Dermis microvascular lymphatic vessel endothelial cell (primary cell): ENCODE measurements around the gene WASF1. TPM values are rescaled to one million over a fixed set of nuclear protein-coding genes. Genes with fewer than 3 reads are reported as not detected.
"Not testable (repeated sequence)": the region's sequence is repeated elsewhere in the genome, so short reads cannot be mapped to it uniquely, and the experiment has no call there.

Source experiments
- DNase-seq, 2 donors: peaks; one replicate each; pipeline versions ENCODE4 v3.0.0 to v3.0.0-alpha.2; 2010; ENCODE audit warnings: low read depth in 2 of 2
- total RNA-seq: library from RNA; depleted of rRNA; stranded (reverse); fragments of >200 nt; gene quantifications from 2 replicates; pipeline ENCODE4 v1.2.1, GENCODE V29; 2014

Gene WASF1
- total RNA-seq, 1 donor from 2014 or later: 6.8 TPM

- no peak for DNase-seq
Measured at GRCh38 chr6:110173506-110174132, 5.9 kb downstream of the WASF1 start.

DNA sequence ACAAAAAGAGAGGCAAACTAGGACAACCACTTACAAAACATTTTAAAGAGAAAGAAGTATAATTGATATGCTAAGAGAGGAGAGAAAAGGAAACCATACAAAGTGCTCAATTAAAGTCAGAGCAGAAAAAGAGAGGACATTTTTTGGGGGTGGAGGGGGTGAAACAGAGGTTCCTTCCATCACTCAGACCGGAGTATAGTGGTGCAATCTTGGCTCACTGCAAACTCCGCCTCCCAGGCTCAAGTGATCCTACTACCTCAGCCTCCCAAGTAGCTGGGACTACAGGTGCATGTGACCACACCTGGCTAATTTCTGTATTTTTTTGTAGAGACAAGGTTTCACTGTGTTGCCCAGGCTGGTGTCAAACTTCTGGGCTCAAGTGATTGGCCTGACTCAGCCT, 9.4 kb downstream of the WASF1 start:
- DNase-seq: no peak

DNA sequence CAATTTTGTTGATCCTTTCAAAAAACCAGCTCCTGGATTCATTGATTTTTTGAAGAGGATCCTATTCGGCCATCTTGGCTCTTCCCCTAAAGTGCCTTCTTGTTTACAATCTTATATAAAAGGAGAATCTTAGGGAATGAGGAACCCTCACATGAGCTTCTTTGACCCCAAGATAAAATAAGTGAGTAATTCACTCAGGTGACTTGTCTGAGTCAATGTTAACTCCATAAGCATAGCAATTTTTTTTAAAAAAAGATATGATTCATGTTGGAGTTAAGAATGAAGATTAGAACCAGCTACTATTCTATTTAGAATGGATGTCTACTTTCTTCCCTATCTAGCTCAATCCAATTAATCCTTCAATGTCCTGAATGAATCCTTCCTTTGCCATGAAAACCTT, 21.0 kb downstream of the WASF1 start:
- no peak for DNase-seq

DNA sequence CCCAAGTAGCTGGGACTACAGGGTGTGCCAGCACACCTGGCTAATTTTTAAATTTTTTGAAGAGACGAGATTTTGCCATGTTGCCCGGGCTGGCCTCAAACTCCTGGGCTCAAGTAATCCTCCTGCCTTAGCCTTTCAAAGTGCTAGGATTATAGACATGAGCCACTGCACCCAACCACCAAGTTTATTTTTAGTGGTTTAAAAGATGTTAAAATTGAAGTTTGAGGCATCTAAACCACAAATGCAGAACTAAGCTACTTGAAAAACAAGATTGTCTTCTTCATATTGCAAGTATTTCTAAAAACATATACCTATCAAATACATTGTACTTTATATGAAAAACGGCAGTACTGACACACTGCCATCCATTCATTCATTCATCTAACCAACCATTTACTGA, 31.6 kb downstream of the WASF1 start:
- no peak for DNase-seq

GRCh38 chr6:110140650-110141049, 38.8 kb downstream of the WASF1 start:
- DNase-seq: peak in 1 of 2 donors; percentile 31

DNA sequence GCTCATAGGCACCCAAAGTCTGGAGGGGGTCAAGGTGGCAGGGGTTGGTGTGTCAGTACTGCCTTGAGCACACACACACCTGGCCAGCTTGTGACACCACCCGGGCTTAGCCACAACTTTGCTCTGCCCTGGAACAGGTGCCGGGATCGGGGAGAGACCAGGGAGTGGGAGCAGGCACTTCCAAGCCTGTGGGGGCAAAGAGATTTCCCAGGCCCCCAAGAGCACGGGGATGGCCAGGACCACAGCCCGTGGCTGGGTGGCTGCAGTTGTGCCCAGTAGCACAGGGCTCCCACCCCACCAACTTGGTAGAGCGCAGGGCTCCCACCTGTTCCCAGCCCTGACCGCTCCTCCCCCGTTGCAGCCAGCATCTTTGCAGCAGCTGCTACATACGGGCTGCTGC, 40.4 kb downstream of the WASF1 start:
- DNase-seq: no peak

DNA sequence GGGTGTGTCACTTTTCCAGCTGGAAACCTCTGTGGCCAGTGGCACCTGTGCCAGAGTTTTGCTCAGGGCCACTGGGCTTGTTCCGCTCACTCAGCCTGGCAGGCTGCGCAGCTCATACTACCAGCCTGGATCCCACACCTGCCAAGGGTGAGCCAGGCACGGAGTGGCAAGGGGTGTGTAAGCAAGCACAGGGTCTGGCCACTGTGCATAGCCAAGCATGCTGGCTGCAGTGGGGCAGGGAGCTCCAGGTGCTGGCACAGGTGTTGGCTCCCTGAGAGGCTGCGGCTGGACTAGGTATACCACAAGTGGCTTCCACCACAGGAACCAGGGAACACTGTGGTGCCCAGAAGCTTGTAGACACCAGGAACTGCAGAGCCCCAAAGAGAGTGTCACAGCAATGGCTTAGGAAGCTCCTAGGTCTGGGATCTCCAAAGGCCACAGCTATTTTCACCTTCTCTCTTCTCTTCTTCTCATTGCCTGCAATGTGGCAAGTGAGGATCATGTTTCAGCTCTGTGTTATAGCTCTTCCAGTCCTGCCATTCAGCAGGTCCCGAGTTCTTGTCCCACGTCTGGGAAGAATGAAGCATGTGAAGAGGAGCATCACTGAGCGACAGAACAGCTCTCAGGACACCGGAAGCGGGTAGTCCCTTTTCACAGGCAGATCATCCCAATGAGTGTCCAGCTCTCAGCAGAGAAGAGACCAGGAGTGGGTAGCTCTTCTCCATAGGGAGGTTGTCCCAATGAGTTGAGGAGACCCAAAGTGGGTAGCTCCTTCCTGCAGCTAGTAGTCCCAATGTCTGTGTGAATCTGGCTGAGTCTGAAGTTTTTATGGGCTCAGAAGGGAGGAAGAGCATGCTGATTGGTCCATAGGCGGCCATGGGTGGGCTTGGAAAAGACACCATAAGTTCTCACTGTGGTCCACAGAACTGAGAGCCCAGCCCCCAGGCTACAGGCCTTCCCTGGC, 41.3 kb downstream of the WASF1 start:
- DNase-seq: no peak

DNA sequence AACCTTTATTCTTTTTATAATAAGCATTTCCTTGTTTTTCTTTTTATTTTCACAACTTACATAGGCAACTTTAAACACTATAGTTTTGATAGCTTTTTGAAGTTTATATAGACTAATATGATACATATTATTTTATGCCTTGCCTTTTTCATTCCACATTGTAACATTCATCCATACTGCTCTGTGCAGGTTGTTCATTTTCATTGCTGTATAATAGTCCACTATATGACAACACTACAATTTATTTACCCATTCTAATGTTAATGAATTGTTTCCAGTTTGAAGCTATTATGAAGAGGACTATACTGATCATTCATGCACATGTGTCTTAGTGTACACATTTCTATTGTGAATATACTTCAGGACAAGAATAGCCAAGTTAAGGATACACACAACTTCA, 49.1 kb downstream of the WASF1 start:
- no peak for DNase-seq

- no peak for DNase-seq
Measured at GRCh38 chr6:110128418-110128817, 51.1 kb downstream of the WASF1 start.

- no peak for DNase-seq
Measured at GRCh38 chr6:110125361-110125760, 54.1 kb downstream of the WASF1 start.

- not testable (repeated sequence) for DNase-seq
Measured at GRCh38 chr6:110121655-110122054, 57.8 kb downstream of the WASF1 start.

- DNase-seq: no peak
Measured at GRCh38 chr6:110116258-110116657, 63.2 kb downstream of the WASF1 start.

- no peak for DNase-seq
Measured at GRCh38 chr6:110114004-110114403, 65.5 kb downstream of the WASF1 start.

GRCh38 chr6:110105296-110105695, 74.2 kb downstream of the WASF1 start:
- no peak for DNase-seq

- DNase-seq: no peak
Measured at GRCh38 chr6:110103260-110103659, 76.2 kb downstream of the WASF1 start.

- DNase-seq: no peak
Measured at GRCh38 chr6:110102411-110102810, 77.1 kb downstream of the WASF1 start.

GRCh38 chr6:110101885-110102284, 77.6 kb downstream of the WASF1 start:
- no peak for DNase-seq

GRCh38 chr6:110098511-110099116, 80.9 kb downstream of the WASF1 start:
- no peak for DNase-seq

GRCh38 chr6:110097443-110097842, 82.0 kb downstream of the WASF1 start:
- DNase-seq: no peak

GRCh38 chr6:110095935-110096334, 83.5 kb downstream of the WASF1 start:
- DNase-seq: peak in 1 of 2 donors; percentile 12

DNA sequence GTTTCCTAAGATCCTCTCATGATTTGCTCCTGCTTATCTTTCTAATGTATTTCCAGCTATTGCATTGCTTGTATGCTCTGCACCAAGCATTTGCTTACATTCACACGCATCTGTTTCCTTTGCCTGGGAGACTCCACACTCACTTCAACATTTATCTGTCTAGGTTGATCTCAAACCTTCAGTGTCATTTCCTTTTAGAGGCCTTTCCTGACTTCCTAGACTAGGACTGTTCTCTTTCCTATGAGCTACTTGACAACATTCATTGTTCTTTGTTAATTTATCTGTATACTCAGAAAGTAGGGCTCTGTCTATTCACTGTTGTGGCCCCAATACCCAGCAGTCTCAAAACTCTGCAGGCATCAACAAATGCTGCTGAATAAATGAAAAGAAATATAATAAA, 84.4 kb downstream of the WASF1 start:
- DNase-seq: peak in 1 of 2 donors; percentile 90

- no peak for DNase-seq
Measured at GRCh38 chr6:110093981-110094380, 85.5 kb downstream of the WASF1 start.
